Panc1 (cell line): ENCODE data around the gene AK8.

Experiments
- POLR2AphosphoS5 ChIP-seq: IDR thresholded peaks from 2 replicates; pipeline ENCODE4 v1.6.1; 2012; ENCODE audit warnings: mild to moderate bottlenecking, low read depth, low read length, moderate library complexity
- TF ChIP-seq, protein P1 (sequence below): fragments of 450-650 bp; IDR thresholded peaks from 2 replicates; pipeline ENCODE4 v1.5.1; 2017; ENCODE audit warnings: mild to moderate bottlenecking
- TF ChIP-seq, protein P2 (sequence below), 2 experiments: IDR thresholded peaks; 2 replicates each; pipeline ENCODE4 v1.6.1; 2011 to 2012; ENCODE audit warnings: low read depth in 2 of 2, control low read depth in 1 of 2, low read length in 1 of 2, mild to moderate bottlenecking in 1 of 2, moderate library complexity in 1 of 2; ENCODE audit not compliant: insufficient read depth in 1 of 2

DNA sequence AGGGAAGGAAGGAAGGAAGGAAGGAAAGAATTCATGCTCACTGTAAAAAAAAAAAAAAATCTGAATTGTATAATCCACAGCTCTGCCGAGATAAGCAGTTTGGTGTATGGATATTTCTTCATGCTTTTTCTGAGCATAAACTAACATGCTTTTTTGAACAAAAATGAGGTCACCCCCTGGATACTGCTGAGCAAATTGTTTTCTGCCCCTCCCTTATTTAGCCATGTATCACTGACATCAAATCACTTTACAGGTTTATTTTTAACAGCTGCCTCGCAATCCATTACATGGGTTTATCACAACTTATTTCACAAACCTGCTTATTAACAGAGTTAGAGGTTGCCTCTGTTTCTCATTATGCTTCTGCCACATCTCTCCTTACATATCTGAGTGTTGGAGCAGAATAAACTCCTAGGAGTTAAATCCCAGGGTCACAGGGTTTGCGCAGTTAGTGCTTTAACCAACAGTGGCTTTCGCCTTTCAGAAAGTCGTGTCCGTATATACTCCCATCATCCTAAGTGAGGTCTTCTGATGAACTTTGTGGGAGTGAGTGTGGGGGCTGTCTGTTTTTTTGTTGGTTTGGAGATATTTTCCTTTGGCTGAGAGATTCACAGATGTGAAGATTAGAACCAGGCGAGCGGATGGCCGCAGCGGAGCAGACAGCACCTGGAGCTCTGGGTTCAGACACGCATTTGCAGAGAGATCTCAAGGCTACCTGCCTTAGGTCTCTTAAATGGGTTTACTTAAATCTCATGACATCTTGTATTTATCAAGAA is 57.7 kb downstream of the AK8 start:
- TF ChIP-seq, protein P1, sequence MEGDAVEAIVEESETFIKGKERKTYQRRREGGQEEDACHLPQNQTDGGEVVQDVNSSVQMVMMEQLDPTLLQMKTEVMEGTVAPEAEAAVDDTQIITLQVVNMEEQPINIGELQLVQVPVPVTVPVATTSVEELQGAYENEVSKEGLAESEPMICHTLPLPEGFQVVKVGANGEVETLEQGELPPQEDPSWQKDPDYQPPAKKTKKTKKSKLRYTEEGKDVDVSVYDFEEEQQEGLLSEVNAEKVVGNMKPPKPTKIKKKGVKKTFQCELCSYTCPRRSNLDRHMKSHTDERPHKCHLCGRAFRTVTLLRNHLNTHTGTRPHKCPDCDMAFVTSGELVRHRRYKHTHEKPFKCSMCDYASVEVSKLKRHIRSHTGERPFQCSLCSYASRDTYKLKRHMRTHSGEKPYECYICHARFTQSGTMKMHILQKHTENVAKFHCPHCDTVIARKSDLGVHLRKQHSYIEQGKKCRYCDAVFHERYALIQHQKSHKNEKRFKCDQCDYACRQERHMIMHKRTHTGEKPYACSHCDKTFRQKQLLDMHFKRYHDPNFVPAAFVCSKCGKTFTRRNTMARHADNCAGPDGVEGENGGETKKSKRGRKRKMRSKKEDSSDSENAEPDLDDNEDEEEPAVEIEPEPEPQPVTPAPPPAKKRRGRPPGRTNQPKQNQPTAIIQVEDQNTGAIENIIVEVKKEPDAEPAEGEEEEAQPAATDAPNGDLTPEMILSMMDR, result no peak
- TF ChIP-seq POLR2AphosphoS5, result no peak
- TF ChIP-seq, protein P2, sequence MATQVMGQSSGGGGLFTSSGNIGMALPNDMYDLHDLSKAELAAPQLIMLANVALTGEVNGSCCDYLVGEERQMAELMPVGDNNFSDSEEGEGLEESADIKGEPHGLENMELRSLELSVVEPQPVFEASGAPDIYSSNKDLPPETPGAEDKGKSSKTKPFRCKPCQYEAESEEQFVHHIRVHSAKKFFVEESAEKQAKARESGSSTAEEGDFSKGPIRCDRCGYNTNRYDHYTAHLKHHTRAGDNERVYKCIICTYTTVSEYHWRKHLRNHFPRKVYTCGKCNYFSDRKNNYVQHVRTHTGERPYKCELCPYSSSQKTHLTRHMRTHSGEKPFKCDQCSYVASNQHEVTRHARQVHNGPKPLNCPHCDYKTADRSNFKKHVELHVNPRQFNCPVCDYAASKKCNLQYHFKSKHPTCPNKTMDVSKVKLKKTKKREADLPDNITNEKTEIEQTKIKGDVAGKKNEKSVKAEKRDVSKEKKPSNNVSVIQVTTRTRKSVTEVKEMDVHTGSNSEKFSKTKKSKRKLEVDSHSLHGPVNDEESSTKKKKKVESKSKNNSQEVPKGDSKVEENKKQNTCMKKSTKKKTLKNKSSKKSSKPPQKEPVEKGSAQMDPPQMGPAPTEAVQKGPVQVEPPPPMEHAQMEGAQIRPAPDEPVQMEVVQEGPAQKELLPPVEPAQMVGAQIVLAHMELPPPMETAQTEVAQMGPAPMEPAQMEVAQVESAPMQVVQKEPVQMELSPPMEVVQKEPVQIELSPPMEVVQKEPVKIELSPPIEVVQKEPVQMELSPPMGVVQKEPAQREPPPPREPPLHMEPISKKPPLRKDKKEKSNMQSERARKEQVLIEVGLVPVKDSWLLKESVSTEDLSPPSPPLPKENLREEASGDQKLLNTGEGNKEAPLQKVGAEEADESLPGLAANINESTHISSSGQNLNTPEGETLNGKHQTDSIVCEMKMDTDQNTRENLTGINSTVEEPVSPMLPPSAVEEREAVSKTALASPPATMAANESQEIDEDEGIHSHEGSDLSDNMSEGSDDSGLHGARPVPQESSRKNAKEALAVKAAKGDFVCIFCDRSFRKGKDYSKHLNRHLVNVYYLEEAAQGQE (IDR thresholded peaks at IDR 0.05; ENCODE audit: insufficient read depth in 1 of 2, low read depth in 2 of 2, low read length in 1 of 2), result no peak
